Tibial nerve (tissue), 4 donors: Measurements from ENCODE around the gene C4orf33. TPM values are rescaled to one million over a fixed set of nuclear protein-coding genes. Genes with fewer than 3 reads are reported as not detected.

ENCODE experiments used
- DNase-seq, 2 donors: peaks; one replicate each; pipeline ENCODE4 v3.0.0-alpha.2; 2019; ENCODE audit warnings: low spot score in 2 of 2
- H3K27ac ChIP-seq, 4 donors: fragments of 200-600 bp; sonication (generic) in 3 of 4; one replicate each; pipeline ENCODE4 v1.5.1; 2017 to 2019; ENCODE audit warnings: mild to moderate bottlenecking in 1 of 4
- H3K27me3 ChIP-seq, 2 donors: fragments of 200-600 bp; sonication (generic) in 1 of 2; one replicate each; pipeline versions ENCODE4 v1.5.1 to v1.6.0; 2017 to 2019
- H3K36me3 ChIP-seq, 3 donors: fragments of 200-600 bp; sonication (generic); one replicate each; pipeline ENCODE4 v1.5.1; 2018 to 2019
- H3K4me1 ChIP-seq, 4 donors: fragments of 200-600 bp; sonication (generic) in 3 of 4; one replicate each; pipeline ENCODE4 v1.5.1; 2017 to 2019
- H3K4me3 ChIP-seq, 4 donors: fragments of 200-600 bp; sonication (generic) in 3 of 4; one replicate each; pipeline ENCODE4 v1.5.1; 2017 to 2019; ENCODE audit warnings: mild to moderate bottlenecking in 1 of 4, moderate library complexity in 1 of 4
- H3K9me3 ChIP-seq, 4 donors: fragments of 200-600 bp; sonication (generic) in 3 of 4; one replicate each; pipeline ENCODE4 v1.5.1; 2017 to 2019
- EP300 ChIP-seq, 2 donors: sonication (generic); formaldehyde crosslinking; IDR thresholded peaks; one replicate each; pipeline ENCODE4 v1.6.1; 2017; ENCODE audit warnings: antibody characterized with exemption in 2 of 2, mild to moderate bottlenecking in 1 of 2
- POLR2A ChIP-seq, 2 donors: fragments of 450-650 bp; IDR thresholded peaks; one replicate each; pipeline ENCODE4 v1.6.1; 2017; ENCODE audit warnings: antibody characterized with exemption in 2 of 2, mild to moderate bottlenecking in 2 of 2, moderate library complexity in 2 of 2
- WGBS, 2 donors: methylation state at CpG; one replicate each; pipeline ENCODE4 v1.1.5; 2018; 5-methylcytosine and 5-hydroxymethylcytosine counted together
- total RNA-seq, 4 donors: library from RNA; depleted of rRNA; stranded (reverse); fragments of >200 nt; gene quantifications; one replicate each; pipeline ENCODE4 v1.1.0, GENCODE V29; 2016
- TF ChIP-seq, protein P1 (sequence below), 5 experiments: fragments of 200-600 bp in 3 of 5; fragments of 450-650 bp in 2 of 5; sonication (generic) in 3 of 5; IDR thresholded peaks; one replicate each; pipeline ENCODE4 v1.5.1; 2016 to 2019; ENCODE audit warnings: antibody characterized with exemption in 5 of 5, mild to moderate bottlenecking in 3 of 5, moderate library complexity in 2 of 5

The C4orf33 gene
- total RNA-seq, 4 donors from 2014 or later: 3.3 to 12.1 (median 8.1) TPM

DNA sequence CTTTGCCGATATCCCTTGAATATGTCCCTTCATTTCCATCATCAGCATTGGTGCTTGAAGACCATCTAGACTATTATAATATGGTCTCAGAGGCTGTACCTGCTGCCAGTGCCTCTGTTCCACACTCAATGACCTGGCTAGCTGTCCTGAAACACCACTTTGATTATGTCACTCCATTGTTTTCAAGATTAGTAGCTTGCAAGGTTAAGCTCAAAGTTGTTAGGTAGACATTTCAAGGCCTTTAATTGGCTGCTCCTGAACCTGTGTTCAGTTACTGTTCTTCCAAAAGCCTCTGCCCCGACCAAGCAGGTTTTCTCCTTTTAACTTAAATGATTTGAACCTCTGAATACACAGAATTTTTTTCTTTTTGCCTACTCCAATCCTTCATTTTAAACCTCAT lies 52.9 kb downstream of the C4orf33 start:
- H3K9me3 ChIP-seq: no peaks in the 10 kb centered on the region
- no peaks in the 10 kb centered on the region for H3K27me3 ChIP-seq
- no peaks in the 10 kb centered on the region for H3K36me3 ChIP-seq
- TF ChIP-seq, protein P1, sequence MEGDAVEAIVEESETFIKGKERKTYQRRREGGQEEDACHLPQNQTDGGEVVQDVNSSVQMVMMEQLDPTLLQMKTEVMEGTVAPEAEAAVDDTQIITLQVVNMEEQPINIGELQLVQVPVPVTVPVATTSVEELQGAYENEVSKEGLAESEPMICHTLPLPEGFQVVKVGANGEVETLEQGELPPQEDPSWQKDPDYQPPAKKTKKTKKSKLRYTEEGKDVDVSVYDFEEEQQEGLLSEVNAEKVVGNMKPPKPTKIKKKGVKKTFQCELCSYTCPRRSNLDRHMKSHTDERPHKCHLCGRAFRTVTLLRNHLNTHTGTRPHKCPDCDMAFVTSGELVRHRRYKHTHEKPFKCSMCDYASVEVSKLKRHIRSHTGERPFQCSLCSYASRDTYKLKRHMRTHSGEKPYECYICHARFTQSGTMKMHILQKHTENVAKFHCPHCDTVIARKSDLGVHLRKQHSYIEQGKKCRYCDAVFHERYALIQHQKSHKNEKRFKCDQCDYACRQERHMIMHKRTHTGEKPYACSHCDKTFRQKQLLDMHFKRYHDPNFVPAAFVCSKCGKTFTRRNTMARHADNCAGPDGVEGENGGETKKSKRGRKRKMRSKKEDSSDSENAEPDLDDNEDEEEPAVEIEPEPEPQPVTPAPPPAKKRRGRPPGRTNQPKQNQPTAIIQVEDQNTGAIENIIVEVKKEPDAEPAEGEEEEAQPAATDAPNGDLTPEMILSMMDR (IDR thresholded peaks at IDR 0.05): no peak
- TF ChIP-seq POLR2A (IDR thresholded peaks at IDR 0.05) (no peak), EP300 (IDR thresholded peaks at IDR 0.05) (no peak)
- no peak for DNase-seq
- 95 to 100% methylated on average over 2 of the region's 2 CpGs for WGBS, 2 donors
- H3K27ac ChIP-seq: no peak overlapping the region
- H3K4me1 ChIP-seq: no peaks in the 10 kb centered on the region
- no peak overlapping the region for H3K4me3 ChIP-seq

DNA sequence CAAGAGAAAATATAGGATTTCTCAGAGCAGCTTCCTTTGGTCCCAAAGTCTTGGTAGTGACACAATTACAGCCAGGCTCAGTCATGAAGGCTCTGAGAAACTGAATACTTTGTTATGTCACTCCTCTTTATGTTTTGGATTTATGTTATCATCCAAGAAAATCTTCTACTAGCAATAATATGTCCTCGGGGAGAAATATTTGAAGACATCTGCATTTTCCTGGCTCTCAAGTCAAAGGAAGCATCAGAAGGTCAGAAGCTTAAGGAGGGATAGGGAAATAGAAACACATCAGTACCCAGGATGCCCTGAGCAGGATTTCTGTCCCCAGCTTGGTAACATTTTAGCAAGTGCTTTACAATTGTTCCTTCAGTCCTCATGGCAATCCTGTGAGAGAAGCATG lies 54.0 kb downstream of the C4orf33 start:
- Histone ChIP-seq H3K4me3 (no peak overlapping the region), H3K4me1 (no peaks in the 10 kb centered on the region), H3K27me3 (no peaks in the 10 kb centered on the region), H3K27ac (no peak overlapping the region), H3K36me3 (no peaks in the 10 kb centered on the region), H3K9me3 (no peaks in the 10 kb centered on the region)
- TF ChIP-seq POLR2A (IDR thresholded peaks at IDR 0.05): no peak
- TF ChIP-seq, protein P1 (IDR thresholded peaks at IDR 0.05): no peak
- no peak for TF ChIP-seq EP300 (IDR thresholded peaks at IDR 0.05)
- WGBS, 2 donors: 26 to 27% methylated on average over 1 of the region's 1 CpG
- DNase-seq: no peak

DNA sequence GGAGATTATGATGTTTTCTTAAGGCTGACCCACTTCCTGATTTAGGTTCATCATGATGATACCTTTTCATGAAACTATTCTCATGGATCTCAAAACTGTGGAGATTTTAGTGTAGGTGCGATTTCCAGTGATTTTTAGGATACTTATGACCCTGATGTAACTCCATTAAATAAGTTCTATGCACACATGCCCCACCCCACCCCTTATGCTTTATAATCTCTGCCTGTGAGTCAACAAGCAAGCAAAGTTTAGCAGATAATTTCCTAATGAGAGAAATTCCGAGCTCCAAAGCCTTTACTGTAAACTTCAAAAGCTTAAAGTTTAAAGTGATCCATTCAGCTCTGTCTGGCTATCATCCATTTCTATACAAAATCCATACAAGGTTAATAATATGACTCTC lies 56.4 kb downstream of the C4orf33 start:
- no peak for DNase-seq
- 63 to 65% methylated on average over 2 of the region's 2 CpGs for WGBS, 2 donors
- H3K27ac ChIP-seq: no peak overlapping the region
- H3K4me3 ChIP-seq: no peak overlapping the region
- TF ChIP-seq, protein P1 (IDR thresholded peaks at IDR 0.05): no peak
- TF ChIP-seq POLR2A (IDR thresholded peaks at IDR 0.05): no peak
- no peak for TF ChIP-seq EP300 (IDR thresholded peaks at IDR 0.05)
- H3K4me1 ChIP-seq: no peaks in the 10 kb centered on the region
- no peaks in the 10 kb centered on the region for H3K36me3 ChIP-seq
- H3K9me3 ChIP-seq: no peaks in the 10 kb centered on the region
- no peaks in the 10 kb centered on the region for H3K27me3 ChIP-seq

DNA sequence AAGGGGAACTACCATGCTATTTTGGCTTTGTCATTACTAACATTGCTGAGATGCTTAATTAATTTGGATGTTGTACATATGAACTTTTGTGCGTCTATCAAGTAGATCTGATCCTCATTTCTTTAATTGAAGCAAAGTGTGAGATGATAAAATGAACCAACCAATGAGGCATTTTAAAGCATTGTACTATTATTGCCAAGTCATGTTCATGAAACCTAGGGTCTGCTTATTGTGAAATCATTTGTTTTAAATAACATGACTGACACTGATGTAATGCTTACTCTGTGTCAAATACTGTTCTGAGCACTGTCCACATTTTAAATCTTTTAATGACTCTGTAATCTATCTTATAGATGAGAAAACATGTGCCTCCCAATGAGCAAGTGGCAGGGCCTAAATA lies 57.7 kb downstream of the C4orf33 start:
- no peaks in the 10 kb centered on the region for H3K9me3 ChIP-seq
- H3K36me3 ChIP-seq: no peaks in the 10 kb centered on the region
- no peak overlapping the region for H3K4me3 ChIP-seq
- WGBS, 2 donors: 52 to 53% methylated on average over 1 of the region's 1 CpG
- H3K27ac ChIP-seq: no peak overlapping the region
- DNase-seq: no peak
- no peaks in the 10 kb centered on the region for H3K27me3 ChIP-seq
- H3K4me1 ChIP-seq: no peaks in the 10 kb centered on the region
- TF ChIP-seq POLR2A (IDR thresholded peaks at IDR 0.05) (no peak), EP300 (IDR thresholded peaks at IDR 0.05) (no peak)
- TF ChIP-seq, protein P1 (IDR thresholded peaks at IDR 0.05): no peak

DNA sequence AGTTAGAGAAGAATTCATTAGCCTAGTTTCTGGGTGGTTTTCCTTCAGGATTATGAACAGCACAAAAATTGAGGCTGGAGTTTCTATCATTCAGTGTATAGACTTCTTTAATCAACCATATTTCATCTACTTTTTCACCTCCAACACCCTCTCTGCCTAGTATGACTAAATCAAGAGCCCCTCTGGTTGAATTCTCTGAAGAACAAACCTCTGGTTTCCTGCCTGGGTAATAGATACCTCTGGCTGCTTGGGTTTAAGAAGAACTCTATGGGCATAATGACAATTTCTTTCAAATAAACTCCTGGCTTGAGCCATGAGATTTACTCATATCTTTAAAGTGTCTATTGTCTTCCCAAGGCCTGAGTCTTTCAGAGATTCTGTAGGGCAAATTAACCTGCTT lies 66.5 kb downstream of the C4orf33 start:
- Histone ChIP-seq H3K9me3 (no peaks in the 10 kb centered on the region), H3K36me3 (no peaks in the 10 kb centered on the region), H3K4me1 (no peaks in the 10 kb centered on the region), H3K27me3 (no peaks in the 10 kb centered on the region), H3K4me3 (no peak overlapping the region), H3K27ac (no peak overlapping the region)
- no peak for DNase-seq
- no peak for TF ChIP-seq POLR2A (IDR thresholded peaks at IDR 0.05)
- TF ChIP-seq, protein P1 (IDR thresholded peaks at IDR 0.05): no peak
- TF ChIP-seq EP300 (IDR thresholded peaks at IDR 0.05): no peak
